NCI-H446 (cell line): ENCODE results near the gene BCAN.

Experiments used
- DNase-seq, 2 experiments: peaks; one replicate each; lab custom pipeline; 2025; lab: John Stamatoyannopoulos, UW

Gene BCAN

DNA sequence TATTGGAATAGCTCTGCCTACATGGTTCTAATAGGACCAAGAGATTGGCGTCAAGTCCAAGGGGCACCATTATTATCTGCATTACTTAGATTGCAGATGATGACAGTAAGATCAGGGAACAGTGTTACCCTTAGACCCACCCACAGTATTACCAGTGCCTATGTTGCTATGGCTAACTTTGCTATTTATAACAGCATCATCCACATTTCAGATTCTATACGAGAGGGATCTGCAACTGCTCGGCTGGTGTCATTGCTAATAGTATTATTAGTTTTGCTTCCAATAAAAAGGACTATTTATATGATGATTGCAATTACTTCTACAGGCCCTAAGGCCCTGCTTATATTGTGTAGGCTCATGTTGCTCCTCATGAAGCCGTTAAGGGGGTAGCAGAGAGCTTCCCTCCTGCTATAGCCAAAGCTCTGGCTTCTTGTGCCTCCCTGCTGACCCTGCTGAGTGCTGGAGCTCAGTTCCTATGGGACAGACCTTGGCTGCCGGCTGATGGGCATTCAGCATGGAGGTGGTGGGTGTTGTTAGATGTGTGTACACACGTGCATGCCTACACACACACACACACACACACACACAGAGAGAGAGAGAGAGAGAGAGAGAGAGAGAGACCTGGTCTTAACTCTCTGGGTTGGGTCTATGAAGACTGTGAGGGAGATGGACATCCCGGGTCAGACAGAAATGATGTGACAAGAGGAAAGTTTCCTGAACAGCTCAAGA lies 1.3 kb downstream of the BCAN start:
- DNase-seq: no peak

DNA sequence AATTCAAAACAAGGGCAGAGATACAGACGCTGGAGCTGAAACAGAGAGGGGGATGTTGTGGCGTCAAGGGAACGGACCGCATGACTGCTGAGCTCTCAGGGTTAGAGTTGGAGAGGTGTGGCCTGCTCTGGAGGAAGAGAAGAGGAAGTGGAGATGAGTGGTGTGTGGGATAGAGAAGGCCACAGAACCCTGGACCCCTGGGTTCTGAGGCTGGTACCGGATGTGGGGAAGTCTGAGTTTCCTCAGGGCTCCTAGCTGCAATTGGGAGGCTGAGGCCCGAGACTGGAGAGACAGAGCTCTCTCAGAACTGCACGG lies 1.8 kb downstream of the BCAN start:
- DNase-seq: no peak

DNA sequence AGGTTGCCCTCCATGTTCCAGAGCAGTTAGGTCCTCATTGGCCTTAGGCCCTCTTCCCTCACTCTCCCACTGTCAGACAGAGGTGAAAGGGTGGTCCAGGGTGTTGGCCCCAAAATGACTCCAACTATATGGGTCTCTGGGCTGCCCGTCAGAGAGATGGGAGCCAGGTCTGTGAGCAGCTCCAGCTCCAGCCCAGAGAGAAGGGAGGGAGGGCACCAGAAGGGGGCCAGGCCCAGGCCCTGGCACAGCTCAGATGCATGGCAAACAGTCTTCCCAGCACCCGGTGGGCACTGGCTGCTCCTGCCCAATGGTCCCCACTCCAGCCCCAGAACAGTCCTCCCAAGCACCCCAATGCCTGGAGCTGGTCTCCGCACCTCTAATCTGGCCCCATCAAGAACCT lies 2.2 kb downstream of the BCAN start:
- DNase-seq: no peak

DNA sequence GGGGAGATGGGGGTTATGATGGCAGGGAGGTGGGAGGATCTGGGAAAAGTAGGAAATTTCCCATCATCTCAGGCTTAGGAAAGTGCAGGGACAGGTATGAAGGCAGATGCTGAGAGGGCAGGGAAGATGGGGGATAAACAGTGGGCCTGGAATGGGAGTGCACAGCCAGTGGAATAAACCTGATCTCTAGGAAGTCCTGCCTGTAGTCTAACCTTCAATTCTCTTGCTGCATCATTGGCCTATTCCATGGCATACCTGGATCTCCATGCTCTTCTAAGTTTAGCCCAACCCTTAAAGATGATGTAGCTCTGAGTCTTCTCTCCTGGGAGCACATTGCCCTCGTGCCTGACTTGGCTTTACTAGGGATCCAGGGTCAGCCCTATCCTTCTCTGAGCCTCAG lies 2.7 kb downstream of the BCAN start:
- DNase-seq: no peak

DNA sequence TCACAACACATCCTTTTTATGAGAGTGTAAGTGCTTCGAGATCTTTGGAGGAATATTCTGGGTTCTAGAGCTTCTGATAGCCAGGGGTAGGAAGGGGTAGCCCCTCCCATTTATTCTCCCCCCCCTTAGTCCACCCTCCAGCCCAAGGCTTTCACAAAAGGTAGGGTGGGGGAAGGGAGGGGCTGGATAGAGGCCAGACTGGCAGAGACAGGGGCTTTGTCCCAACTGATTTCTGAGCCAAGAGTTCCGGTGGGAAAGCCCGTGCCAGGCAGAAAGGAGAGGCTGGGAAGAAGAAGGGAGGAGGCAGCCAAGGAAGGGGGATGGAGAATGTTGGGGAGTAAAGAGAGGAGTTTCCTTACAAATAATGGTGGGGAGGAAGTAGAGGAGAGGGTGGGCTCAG lies 3.1 kb downstream of the BCAN start:
- DNase-seq: no peak

DNA sequence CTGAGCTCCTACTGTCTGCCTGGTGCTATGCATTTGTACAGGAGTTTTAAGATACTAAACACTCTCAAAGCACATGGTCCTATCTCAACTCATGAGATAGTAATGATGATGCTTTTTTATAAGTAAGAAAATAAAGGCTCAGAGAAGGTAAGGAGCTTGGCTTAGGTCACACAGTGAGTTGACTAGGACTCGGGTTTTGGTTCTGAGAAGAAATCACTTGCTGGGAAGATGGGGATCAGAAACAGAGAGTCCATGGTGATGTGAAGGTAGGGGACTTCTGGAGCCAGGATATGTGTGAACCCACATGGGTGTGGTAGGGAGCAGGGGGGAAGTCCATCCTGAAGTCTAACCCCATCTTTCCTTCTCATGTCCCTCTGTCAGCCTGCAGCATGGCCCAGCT lies 3.7 kb downstream of the BCAN start:
- DNase-seq: no peak

DNA sequence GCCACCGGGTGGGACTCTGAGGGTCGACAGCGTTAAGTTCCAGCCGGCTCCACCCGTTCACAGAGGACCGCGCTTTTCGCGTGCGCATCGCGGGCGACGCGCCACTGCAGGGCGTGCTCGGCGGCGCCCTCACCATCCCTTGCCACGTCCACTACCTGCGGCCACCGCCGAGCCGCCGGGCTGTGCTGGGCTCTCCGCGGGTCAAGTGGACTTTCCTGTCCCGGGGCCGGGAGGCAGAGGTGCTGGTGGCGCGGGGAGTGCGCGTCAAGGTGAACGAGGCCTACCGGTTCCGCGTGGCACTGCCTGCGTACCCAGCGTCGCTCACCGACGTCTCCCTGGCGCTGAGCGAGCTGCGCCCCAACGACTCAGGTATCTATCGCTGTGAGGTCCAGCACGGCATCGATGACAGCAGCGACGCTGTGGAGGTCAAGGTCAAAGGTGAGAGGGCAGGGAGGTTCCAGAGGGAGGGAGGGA lies 4.9 kb downstream of the BCAN start:
- no peak for DNase-seq

DNA sequence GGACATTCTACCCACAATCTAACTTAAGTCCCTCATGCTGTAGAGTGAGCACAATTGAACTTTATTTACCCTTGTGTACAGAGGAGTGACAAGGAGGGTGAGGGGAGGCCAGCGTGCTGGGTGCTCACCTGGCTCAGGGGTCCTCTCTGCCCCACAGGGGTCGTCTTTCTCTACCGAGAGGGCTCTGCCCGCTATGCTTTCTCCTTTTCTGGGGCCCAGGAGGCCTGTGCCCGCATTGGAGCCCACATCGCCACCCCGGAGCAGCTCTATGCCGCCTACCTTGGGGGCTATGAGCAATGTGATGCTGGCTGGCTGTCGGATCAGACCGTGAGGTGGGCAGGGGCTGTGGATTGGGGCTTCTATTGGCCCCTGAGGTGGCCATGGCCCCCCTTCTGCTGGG lies 5.4 kb downstream of the BCAN start:
- DNase-seq: no peak

DNA sequence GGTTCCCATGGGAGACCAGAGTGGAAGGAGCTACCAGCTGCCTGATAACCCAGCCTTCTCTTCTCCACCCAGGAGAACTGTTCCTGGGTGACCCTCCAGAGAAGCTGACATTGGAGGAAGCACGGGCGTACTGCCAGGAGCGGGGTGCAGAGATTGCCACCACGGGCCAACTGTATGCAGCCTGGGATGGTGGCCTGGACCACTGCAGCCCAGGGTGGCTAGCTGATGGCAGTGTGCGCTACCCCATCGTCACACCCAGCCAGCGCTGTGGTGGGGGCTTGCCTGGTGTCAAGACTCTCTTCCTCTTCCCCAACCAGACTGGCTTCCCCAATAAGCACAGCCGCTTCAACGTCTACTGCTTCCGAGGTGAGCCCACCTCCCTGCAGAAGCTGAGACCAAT lies 6.6 kb downstream of the BCAN start:
- DNase-seq: peak in 1 of 2 experiments; percentile 25

DNA sequence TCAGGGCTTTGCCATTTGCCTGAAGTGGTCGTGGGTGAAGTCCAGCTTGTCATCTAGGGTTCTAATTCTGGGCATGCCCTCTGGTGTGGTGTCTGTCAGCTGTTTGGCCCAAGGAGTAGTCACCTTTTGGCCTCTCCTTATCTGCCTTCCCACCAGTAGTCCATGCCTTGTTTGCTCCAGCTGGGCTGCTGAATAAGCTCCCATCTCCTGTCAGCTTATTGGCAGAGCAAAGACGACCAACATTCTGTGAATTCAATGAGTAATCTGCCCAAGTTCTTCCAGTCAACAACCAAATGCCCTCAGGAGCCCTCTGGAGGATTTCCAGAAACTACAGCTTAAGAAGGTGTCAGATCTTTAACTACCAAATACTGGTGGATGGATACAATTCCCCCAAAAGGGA lies 7.0 kb downstream of the BCAN start:
- DNase-seq: peak in 1 of 2 experiments; percentile 72

DNA sequence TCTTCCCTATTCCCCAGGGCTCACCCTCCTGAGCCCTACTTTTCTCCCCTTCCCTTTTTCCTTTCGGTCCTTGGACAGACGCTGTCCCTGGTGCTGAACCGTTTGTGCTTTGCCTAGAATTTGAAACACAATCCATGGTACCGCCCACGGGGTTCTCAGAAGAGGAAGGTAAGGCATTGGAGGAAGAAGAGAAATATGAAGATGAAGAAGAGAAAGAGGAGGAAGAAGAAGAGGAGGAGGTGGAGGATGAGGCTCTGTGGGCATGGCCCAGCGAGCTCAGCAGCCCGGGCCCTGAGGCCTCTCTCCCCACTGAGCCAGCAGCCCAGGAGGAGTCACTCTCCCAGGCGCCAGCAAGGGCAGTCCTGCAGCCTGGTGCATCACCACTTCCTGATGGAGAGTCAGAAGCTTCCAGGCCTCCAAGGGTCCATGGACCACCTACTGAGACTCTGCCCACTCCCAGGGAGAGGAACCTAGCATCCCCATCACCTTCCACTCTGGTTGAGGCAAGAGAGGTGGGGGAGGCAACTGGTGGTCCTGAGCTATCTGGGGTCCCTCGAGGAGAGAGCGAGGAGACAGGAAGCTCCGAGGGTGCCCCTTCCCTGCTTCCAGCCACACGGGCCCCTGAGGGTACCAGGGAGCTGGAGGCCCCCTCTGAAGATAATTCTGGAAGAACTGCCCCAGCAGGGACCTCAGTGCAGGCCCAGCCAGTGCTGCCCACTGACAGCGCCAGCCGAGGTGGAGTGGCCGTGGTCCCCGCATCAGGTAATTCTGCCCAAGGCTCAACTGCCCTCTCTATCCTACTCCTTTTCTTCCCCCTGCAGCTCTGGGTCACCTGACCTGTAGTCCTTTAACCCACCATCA lies 10.4 kb downstream of the BCAN start:
- DNase-seq: no peak

DNA sequence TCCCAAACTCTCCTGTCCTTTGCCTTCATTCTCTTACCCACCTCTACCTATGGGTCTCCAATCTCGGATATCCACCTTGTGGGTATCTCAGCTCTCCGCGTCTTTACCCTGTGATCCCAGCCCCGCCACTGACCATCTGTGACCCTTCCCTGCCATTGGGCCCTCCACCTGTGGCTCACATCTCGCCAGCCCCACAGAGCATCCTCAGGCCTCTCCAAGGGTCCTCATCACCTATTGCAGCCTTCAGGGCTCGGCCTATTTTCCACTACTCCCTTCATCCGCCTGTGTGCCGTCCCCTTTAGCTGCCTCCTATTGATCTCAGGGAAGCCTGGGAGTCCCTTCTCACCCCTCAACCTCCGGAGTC lies 11.1 kb downstream of the BCAN start:
- DNase-seq: no peak

DNA sequence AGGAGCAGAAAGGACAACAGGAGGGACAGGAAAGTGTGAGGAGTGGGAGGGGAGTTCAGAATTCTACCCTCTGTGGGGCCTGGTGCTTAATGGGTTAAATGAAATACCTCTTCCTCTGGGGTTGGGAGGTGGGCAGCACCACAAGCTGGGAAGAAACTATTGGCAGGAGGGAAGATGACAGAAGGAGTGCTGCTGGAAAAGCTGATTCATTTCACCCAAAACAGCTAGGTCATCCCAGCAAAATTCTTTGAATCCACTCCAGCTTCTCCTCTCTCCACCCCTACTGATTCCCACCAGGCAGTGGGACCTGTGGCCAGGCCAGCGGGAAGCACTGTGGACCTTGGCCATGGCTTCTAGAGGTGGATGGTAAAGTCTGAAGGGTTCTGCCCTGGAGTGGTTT lies 12.8 kb downstream of the BCAN start:
- peak; percentile 42 to 85 for DNase-seq

DNA sequence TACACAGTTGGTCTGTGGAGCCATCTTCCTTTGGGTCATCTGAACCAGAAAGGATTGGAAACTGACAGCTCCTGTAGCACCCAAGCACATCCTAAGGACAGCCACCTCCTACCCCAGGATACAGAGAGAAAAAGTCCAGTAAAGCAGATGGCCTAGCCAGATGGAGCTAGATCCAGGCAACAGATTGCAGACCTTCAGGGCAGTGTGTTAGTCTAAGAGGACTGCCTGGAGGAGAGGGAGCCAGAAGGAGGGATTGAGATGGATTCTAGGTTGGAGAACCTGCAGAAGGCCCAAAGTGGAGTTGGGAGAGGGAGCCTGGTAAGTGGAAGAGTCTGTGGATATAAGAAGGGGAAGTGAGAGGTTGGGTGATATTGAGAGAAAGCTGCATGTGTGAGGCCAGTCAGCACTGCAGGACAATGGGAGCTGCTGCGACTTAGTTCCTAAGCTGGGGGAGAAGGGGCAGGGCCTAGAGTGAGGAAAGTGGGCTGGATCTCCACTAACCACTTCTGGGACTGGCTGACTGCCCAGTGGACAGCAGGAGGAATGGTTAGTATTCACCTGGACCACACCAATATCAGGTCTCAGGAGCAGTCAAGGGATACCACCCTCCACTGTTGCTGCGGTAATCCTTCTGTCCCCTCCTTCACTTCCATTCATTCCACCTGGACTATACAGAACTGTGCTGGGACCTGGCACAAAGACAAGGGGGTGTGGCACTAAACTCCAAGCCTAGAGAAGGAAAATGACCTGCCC lies 13.4 kb downstream of the BCAN start:
- DNase-seq: peak; percentile 35 to 70

DNA sequence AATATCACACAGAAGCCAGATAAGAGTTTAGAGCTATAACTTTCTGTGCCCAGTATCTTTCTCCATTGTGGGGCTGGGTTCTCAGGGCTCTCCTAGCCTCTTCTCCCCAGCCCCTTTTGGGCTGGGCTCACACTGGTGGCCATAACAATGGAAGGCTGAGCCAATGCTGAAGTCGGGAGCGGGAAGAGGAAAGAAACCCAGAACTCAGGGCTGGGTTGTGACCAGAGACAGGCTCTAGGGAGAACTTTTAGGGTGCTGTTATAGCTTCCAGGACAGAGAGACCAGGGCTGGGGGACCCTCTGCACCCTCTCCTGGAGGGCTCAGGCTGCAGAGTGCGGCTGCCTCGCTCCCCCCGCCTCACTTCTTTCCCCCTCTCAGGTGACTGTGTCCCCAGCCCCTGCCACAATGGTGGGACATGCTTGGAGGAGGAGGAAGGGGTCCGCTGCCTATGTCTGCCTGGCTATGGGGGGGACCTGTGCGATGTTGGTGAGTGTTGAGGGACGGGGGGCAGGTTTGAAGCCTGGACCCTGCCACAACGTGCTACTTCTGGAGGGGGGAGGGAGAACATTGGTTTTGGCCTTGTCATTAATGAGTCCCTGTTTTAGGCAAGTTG lies 14.1 kb downstream of the BCAN start:
- DNase-seq: no peak

DNA sequence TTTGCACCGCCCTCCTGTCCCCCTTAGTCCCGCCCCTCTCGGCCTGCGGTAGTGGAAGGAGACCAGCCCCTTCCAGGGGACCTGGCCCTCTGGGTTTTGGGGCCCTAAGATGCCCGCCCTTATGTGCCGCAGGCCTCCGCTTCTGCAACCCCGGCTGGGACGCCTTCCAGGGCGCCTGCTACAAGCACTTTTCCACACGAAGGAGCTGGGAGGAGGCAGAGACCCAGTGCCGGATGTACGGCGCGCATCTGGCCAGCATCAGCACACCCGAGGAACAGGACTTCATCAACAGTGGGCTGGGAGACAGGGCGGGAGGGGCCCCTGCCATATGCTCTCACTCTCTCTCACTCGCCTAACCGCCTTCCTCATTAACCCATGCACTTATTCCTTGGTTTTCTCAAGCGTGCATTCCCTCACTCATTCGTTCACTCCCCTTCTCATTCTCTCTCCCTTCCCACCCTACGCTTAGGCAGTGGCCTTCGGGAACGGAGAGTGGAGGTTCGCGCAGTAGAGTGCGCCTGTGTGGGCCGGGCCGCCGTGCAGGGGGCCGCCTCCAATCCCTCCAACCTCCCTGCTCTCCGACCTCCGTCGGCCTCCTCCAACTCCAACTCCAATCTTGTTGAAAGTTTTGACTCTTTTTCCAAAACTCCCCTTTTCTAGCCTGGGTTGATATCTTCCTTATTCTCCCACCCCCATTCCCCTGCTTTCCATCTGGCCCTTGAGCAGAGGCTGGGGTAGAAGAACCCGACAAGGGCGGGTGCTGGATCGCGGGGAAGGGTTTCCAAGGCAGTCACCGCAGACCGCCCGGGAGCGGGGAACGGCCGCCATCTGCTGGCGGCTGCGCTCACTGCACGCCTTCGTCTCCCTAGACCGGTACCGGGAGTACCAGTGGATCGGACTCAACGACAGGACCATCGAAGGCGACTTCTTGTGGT lies 15.2 kb downstream of the BCAN start:
- peak in 1 of 2 experiments; percentile 83 for DNase-seq

DNA sequence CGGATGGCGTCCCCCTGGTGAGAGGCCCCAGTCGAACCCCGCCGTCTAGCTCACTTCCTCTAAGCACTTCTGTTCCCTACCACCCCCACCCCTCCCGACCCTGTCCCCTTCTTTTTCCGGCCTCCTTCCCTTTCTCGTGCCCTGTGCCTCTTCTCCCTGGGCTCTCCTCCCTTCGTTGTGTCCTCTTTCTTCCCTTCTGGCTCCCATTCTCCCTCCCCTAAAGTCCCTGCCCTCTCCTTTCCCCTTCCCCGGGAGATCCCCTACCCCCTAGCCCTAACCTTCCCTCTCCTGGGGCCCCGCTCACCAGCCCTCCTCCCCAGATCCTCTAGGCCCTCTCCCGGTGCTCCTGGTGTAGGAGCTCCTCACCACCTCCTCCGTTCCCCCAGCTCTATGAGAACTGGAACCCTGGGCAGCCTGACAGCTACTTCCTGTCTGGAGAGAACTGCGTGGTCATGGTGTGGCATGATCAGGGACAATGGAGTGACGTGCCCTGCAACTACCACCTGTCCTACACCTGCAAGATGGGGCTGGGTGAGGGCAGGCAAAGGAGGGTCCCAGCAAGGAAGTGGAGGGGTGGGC lies 15.9 kb downstream of the BCAN start:
- DNase-seq: no peak

DNA sequence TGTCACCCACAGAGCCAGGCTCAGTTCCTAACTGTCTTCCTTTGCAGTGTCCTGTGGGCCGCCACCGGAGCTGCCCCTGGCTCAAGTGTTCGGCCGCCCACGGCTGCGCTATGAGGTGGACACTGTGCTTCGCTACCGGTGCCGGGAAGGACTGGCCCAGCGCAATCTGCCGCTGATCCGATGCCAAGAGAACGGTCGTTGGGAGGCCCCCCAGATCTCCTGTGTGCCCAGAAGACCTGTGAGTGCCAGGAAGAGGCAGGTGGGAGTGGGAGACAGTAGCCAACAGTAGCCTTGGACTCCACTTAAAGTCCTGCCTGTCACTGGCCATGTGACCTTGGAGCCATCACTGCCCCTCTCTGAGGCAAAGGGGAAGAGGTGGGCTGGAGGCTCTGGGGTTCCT lies 16.6 kb downstream of the BCAN start:
- DNase-seq: no peak

DNA sequence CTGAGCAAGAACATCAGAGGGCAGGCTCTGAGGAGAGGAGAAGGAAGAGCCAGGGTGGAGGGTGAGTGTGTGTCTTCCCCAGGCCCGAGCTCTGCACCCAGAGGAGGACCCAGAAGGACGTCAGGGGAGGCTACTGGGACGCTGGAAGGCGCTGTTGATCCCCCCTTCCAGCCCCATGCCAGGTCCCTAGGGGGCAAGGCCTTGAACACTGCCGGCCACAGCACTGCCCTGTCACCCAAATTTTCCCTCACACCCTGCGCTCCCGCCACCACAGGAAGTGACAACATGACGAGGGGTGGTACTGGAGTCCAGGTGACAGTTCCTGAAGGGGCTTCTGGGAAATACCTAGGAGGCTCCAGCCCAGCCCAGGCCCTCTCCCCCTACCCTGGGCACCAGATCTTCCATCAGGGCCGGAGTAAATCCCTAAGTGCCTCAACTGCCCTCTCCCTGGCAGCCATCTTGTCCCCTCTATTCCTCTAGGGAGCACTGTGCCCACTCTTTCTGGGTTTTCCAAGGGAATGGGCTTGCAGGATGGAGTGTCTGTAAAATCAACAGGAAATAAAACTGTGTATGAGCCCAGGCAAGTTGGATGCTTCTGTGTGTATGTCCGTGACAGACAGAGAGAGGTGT lies 17.1 kb downstream of the BCAN start:
- no peak for DNase-seq

DNA sequence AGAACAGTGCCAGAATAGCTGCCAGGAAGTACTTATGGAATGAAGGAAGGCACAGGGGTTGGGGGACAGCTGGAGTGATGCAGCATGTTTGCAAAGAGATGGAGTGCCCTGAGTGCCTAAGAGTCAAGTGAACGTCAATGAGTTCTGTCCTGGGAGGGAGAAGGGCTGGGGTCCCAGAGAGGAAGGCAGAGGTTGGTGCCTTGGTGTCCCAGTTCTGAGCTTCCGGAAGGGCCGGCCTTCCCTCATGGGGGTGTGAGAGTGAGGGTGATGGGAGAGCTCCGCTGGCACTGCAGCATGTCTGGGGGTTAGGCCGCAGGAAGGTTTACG lies 17.7 kb downstream of the BCAN start:
- DNase-seq: no peak
